ENCODE data around the gene GALNT14.

The GALNT14 gene

GRCh38 chr2:31037058-31037457 lies 101.2 kb downstream of the GALNT14 start:
- peaks cover 23% of the 10 kb centered on the region in 2 experiments for H3K4me1 ChIP-seq (ENCODE audit: control insufficient read depth in 1 of 2, insufficient read depth in 1 of 2, low read depth in 1 of 2, low read length in 1 of 2)
- H3K36me3 ChIP-seq = no peaks in the 10 kb centered on the region
- no peak for TF ChIP-seq CTCF (IDR thresholded peaks at IDR 0.05)
- peaks cover 5% of the 10 kb centered on the region for H3K9me3 ChIP-seq
- H3K27me3 ChIP-seq = no peaks in the 10 kb centered on the region
- H3K4me3 ChIP-seq (ENCODE audit: low read depth in 1 of 2, low read length in 1 of 2) = no peak overlapping the region
- H3K27ac ChIP-seq = no peak overlapping the region

DNA sequence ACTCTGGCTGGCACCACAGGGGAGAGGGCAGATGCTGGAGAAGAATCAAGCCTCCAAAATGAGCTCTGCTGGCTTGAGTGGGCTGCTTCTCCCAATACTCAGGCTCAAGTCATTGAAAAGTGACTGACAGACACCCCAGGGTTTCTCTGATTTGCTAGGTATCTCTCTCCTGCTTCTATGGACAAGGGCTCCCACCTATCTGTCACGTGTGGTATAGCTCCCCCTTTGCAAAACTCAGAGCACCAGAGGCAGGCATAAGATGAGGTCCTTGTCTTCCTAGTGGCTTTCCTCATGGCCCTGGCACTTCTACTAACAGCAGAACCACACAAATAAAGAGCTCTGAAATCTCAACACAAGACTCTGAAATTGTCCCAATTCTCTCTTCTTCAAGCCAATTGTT lies 105.2 kb downstream of the GALNT14 start:
- peaks cover 39 to 41% of the 10 kb centered on the region in 2 experiments for H3K4me1 ChIP-seq (ENCODE audit: control insufficient read depth in 1 of 2, insufficient read depth in 1 of 2, low read depth in 1 of 2, low read length in 1 of 2)
- TF ChIP-seq CTCF (IDR thresholded peaks at IDR 0.05) = no peak
- no peaks in the 10 kb centered on the region for H3K27me3 ChIP-seq
- H3K36me3 ChIP-seq = no peaks in the 10 kb centered on the region
- peaks cover 5% of the 10 kb centered on the region for H3K9me3 ChIP-seq
- peak overlapping the region; percentile 77 for H3K27ac ChIP-seq
- H3K4me3 ChIP-seq (ENCODE audit: low read depth in 1 of 2, low read length in 1 of 2) = peak overlapping the region; percentile 13 to 34

GRCh38 chr2:31032475-31032874 lies 105.8 kb downstream of the GALNT14 start:
- H3K27ac ChIP-seq = peak overlapping the region; percentile 77
- no peaks in the 10 kb centered on the region for H3K36me3 ChIP-seq
- H3K9me3 ChIP-seq = peaks cover 5% of the 10 kb centered on the region
- H3K4me3 ChIP-seq (ENCODE audit: low read depth in 1 of 2, low read length in 1 of 2) = peak overlapping the region; percentile 13 to 34
- no peak for TF ChIP-seq CTCF (IDR thresholded peaks at IDR 0.05)
- H3K27me3 ChIP-seq = no peaks in the 10 kb centered on the region
- peaks cover 39 to 41% of the 10 kb centered on the region in 2 experiments for H3K4me1 ChIP-seq (ENCODE audit: control insufficient read depth in 1 of 2, insufficient read depth in 1 of 2, low read depth in 1 of 2, low read length in 1 of 2)

DNA sequence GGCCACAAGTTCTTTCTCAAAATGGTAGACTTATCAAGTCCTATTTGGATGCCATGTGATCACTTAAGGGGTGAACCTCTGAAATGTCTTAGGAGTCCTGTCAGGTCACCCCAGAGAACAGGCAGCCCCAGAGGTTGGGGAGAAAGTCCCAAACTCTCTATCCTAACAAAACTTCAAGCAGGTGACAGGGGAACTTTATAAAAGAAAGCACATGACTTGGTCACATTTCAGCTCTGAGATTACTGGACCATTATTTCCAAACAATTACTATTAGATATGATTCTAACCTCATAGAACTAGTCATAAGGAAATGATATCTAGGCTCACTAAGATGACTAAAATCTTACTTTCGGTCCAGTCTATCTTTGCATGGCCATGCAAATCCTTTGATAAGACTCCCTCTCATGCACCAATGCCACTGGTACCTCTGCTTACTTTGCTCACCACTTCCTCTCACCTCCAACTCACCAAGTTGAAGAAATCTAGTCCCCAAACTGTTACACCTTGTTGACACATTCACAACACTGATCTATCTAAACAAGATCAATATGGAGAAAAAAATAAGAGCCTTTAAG lies 107.0 kb downstream of the GALNT14 start:
- TF ChIP-seq CTCF (IDR thresholded peaks at IDR 0.05) = no peak
- H3K9me3 ChIP-seq = no peaks in the 10 kb centered on the region
- no peaks in the 10 kb centered on the region for H3K27me3 ChIP-seq
- no peak overlapping the region for H3K4me3 ChIP-seq (ENCODE audit: low read depth in 1 of 2, low read length in 1 of 2)
- peaks cover 39 to 41% of the 10 kb centered on the region in 2 experiments for H3K4me1 ChIP-seq (ENCODE audit: control insufficient read depth in 1 of 2, insufficient read depth in 1 of 2, low read depth in 1 of 2, low read length in 1 of 2)
- H3K36me3 ChIP-seq = no peaks in the 10 kb centered on the region
- H3K27ac ChIP-seq = peak overlapping the region; percentile 77

DNA sequence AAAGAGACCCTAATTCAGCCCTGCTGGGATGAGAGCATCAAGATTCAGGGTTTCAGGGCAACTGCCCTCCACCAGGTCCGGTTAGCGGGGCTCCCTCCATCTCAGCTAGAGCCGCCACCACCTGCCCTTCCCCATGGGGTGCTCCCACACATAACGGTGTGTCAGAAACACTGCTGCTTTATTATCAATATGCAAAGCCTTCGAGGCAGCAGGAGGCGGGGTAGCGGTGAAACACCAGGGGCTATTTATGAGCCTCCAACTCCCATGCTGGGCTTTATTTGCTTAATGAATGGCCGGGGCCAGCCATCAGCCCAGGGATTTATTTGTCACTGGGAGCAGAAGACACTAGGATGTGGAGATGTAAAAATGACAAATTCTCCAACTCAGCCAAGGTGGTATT lies 109.8 kb downstream of the GALNT14 start:
- H3K36me3 ChIP-seq = no peaks in the 10 kb centered on the region
- H3K4me3 ChIP-seq (ENCODE audit: low read depth in 1 of 2, low read length in 1 of 2) = no peak overlapping the region
- peaks cover 30 to 31% of the 10 kb centered on the region in 2 experiments for H3K4me1 ChIP-seq (ENCODE audit: control insufficient read depth in 1 of 2, insufficient read depth in 1 of 2, low read depth in 1 of 2, low read length in 1 of 2)
- no peak overlapping the region for H3K27ac ChIP-seq
- H3K9me3 ChIP-seq = no peaks in the 10 kb centered on the region
- H3K27me3 ChIP-seq = no peaks in the 10 kb centered on the region
- TF ChIP-seq CTCF (IDR thresholded peaks at IDR 0.05) = no peak

Data from neutrophil (primary cell).